ENCODE data around the gene DGKH.
"Not testable (repeated sequence)": the region's sequence is repeated elsewhere in the genome, so short reads cannot be mapped to it uniquely, and the experiment has no call there.

Gene DGKH

DNA sequence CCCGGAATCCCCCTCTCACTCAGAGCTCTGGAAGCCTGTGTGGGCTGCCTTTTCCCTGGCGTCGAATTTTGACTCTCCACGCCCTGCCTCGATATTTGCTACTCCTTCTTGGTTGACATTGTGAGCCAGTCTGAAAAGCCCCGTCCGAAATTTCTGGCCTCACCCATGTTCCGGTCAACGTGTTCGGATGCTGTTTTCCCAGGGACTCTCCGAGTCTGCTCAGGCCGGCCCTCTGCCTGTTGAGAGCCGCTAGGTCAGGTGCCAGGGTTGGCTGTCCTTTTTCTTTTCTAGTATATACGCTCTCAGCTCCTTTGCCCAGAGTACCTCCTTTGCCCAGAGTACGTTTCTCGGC, 6.8 kb upstream of the DGKH start:
- no peak for DNase-seq (ENCODE audit: low read depth)

DNA sequence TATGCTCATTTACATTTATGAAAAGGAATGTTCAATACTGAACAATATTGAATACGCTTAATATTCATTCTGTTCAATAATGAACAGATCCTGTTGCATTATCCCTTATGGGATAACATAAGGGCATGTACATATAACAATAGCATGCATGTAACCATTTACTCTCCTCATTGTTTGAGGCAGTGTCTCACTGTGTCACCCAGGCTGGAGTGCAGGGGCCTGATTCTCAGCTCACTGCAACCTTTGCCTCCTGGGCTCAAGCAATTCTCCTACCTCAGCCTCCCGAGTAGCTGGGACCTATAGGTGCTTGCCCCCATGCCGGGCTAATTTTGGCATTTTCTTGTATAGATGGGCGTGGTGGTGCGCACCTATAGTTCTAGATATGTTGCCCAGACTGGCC, 4.8 kb upstream of the DGKH start:
- no peak for DNase-seq (ENCODE audit: low read depth)

DNA sequence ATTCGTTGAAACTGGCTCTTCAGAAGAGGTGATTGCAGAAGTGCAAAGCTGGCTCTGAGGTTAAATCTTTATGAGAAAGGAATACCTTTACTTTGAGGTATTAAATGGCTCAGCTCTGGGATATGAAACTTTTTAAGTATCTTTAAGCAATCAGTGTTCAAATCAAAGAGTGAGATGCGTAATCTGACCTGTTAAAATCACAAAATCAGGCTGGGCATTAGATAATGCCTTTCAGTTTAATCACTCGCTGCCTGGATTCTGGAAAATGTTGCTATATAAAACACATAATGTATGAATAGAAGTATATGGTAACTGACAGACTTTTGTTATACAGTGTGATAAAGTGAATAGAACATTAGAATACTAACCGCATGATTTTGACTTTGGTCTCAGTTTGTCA, 2.0 kb upstream of the DGKH start:
- DNase-seq (ENCODE audit: low read depth) = no peak

DNA sequence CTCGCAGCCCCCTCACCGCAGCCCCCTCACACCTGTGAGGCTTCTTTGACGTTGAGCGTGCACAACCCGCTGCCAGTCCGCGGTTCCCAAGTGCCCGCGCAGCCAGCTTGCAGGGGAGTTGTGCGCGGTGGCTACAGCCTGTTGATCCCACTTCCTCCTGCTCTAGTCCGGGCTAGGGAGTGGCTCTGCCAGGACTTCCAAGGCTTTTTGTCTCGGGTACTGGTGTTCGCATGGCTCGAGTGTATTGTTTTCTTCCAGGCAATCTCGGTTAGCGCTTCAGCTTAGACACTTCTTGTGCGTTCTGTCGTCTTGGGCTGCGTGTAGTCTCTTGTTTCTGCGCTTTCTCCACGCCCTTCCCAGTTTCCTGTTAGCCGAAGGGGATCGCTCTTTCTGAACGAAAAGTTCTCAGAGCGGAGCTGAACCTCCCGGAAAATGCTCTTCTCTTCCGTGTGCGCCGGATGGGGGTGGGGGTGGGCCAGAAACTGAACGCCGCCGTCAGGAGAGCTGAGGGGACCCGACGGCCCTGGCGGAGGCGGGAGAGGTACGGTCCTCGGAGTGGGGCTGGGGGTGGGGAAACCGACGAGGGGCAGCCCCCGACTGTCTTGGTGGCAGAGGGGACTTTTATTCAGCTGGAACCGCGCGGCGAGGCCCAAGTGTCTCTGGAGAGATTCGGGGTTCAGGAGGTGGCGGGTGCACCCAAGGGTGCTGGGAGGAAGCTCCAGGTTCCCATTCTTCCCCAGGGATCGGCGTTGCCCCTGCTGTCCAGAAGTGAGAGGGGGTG, 697 bp upstream of the DGKH start:
- no peak for DNase-seq (ENCODE audit: low read depth)

DNA sequence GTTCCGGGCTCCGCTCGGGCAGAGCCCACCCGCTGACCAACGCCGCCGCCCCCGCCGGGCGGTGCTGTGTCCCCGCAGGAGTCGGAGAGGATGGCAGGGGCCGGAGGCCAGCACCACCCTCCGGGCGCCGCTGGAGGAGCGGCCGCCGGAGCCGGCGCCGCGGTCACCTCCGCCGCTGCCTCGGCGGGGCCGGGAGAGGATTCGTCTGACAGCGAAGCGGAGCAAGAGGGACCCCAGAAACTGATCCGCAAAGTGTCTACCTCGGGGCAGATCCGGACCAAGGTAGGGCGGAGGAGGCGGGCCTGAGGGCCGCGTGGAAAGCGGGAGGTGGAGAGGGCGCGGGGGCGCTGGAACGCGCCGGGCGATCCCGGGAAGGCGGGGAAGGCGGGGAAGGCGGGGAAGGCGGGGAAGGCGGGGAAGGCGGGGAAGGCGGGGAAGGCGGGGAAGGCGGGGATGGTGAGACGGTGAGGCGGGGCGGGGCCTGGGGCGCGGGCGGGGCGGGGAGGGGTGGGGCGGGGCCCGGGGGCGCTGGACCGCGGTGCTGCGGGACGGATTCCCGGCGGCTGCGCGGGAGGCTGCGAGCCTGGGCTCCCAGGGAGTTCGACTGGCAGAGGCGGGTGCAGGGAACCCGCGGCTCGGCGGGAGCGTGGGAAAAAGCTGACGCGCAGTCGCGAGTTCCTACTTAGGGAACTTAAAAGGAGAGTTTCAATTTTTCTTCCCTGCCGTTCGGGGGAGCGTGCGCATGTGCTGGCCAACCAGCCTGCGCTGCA, 421 bp downstream of the DGKH start:
- peak; percentile 45 for DNase-seq (ENCODE audit: low read depth)

DNA sequence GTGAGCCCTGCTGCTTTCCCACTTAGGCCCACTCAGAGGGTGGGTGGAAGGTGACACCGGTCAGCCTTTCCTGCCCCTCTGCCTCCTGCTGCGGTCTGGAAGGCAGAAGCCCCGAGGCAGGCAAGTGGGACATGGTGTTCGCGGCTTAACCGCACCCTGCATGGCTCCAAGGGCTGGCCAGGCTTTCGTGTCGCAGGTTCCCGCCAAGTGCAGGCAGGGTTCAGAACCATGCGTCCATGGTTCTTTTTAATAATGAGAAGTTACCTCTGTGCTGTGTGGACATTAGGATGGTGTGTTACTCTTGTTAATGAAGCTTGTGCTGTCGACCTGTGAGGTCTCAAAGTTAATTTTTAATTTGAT, 986 bp downstream of the DGKH start:
- no peak for DNase-seq (ENCODE audit: low read depth)

DNA sequence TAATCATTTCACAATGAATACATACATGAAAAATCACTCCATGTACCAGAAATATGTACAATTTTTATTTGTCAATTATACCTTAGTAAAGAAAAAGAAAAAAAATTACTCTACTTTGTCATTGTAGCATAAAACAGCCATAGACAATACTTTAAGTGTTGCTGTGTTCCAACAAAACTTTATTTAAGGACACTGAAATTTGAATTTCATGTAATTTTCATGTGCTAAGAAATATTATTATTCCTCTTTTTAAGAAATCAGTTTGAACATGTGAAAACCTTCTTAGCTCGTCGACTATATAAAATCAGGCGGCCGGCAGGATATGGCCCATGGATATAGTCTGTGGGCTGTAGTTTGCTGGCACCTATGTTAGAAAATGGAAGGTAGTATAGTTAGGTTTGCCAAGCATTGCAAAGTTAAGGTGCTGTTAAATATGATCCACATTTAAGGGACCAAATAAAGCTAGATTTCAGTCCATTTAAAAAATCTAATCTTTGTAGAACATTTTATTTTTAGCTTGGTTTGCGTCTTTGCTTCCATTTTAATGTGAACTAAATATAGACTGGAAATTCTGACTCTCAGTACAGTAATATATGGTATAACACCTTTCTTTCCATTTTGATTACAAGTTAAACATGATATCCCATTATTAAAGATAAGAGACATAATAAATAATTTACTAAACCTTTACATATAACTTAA, 6.5 kb downstream of the DGKH start:
- no peak for DNase-seq (ENCODE audit: low read depth)

DNA sequence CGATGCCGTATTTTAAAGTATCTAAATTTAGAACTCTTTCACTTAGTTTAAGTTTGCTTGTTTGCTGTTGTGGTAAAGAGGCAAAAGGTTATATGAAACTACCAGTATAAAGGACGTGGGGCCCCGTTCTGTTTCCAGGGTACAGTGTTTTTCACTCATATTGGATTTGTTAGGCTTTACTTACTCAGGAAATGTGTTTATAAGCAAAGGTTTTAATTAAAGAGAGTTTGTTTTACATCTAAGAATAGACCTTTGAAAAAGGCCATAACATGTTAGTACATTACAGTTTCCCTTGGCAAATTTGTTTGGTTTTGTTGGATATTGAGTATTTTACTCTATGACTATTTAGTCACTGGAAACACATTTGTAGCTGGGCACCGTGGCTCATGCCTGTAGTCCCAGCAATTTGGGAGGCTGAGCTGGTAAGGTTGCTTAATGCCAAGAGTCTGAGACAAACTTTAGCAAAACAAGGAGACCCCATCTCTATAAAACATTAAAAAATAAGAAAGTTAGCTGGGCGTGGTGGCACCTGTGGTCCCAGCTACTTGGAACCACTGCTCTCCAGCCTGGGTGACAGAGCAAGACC, 7.1 kb downstream of the DGKH start:
- no peak for DNase-seq (ENCODE audit: low read depth)

DNA sequence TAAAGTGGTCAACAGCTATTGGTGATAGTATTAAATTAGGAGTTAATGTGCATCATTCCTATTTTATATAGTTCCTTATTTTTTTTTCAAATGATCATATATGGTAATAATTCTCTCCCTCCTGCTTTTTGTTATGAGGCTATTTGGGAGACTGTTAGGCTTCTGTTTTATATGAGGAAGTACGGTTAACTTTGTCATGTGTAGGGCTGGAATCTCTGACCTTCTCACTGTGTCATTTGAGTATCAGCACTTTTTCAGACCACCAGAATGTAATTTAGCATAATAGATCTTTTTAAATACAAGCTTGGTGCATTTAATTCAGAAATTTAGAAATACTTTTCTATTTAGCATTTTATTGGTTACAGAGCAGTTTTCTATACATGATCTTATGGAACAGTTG, 7.7 kb downstream of the DGKH start:
- no peak for DNase-seq (ENCODE audit: low read depth)

DNA sequence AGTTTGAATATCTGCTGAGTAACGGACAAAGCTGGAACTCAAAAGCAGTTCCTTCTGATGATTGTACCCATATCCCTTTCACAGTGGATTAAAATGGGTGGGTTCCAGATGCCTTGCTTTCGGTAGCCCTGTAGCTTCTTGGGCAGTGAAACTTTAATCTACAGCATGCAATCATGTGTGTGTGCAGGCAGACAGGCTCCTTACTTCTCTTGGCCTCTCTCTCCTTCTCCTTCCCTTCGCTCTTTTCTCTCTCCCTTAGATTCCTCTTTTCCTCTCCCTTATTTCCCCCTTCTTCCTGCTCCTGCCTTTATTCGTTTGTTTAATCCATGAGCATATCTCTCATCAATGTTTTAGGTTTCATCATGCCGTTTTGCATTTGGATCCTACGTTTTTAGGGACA, 8.1 kb downstream of the DGKH start:
- no peak for DNase-seq (ENCODE audit: low read depth)

DNA sequence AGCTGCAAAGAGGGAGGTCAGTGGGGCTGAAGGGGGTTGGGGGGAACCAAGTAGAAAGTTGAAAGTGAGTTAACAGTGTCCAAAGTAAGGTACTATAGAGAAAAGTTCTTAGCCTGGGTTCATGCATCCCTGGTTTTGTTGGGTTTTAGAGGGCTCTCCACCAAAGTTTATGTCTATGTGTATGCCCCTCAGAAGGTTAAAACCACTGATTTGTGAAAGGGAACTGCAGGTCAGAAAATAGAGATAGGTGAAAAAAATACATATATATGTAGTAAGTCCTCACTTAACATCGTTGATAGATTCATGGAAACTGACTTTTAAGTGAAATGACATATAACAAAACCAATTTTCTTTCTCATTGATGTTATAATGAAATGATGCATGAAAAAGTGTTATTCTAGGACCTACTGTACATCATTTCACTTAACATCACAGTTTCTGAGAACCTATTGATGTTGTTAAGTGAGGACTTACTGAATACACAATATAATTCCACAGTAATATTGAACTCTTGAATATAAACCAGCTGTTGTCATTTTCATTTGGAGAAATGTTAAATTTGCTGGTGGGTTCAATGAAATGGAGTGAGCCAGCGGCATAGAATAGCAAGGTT, 9.6 kb downstream of the DGKH start:
- DNase-seq (ENCODE audit: low read depth) = no peak

DNA sequence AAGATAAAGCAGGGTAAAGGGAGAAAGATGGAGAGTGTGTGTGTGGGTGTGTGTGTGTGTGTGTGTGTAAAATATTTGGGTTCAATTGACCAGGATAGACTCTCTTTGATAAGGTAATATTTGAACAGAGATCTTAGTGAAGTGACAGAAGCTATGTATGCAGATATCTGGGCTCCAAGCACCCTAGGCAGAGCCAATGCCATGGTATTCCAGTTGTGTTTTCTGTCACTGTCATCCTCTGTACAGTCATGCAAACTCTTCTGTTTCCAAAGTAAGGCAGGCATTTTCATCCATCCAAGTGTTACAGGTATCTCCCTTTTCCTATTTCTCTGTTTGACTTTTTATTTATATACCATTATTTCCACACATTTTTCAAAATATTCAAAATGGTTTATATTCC, 13.5 kb downstream of the DGKH start:
- no peak for DNase-seq (ENCODE audit: low read depth)

DNA sequence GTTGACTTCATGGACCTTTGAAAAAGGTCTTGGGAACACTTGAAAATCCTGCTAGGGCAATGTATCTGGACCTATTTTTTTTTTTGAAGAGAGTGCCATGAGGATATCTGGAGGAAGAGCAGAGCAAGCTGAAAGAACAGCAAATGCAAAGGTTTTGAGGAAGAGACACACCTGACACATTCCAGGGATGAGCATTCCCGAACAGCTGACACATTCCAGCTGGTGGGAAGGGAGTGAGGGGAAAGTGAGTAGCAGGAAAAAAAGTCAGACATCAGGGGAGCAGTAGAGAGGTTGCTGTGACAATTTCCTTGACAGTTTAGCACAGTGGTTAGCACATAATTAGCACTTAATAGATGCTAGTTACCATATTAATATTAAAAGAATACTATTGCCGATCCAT, 14.7 kb downstream of the DGKH start:
- no peak for DNase-seq (ENCODE audit: low read depth)

DNA sequence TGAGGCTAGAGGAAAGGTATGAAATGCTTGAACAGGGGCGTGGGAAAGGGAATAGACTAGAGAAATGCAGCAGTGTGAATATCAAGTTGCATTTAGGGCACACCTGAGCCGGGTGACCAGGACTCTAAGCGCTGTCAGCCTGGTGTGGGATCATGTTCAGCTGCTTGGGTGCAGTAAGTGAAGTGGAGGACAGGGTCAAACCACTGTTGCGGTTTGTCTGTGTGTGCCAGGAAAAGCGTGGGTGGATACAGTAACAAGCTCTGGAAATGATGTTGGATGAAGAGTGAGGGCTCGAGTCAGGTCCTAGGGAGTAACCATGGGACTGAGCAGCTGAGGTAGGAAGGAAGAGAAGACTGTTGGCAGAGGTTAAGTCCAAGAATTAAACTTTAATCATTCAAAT, 15.8 kb downstream of the DGKH start:
- DNase-seq (ENCODE audit: low read depth) = no peak

DNA sequence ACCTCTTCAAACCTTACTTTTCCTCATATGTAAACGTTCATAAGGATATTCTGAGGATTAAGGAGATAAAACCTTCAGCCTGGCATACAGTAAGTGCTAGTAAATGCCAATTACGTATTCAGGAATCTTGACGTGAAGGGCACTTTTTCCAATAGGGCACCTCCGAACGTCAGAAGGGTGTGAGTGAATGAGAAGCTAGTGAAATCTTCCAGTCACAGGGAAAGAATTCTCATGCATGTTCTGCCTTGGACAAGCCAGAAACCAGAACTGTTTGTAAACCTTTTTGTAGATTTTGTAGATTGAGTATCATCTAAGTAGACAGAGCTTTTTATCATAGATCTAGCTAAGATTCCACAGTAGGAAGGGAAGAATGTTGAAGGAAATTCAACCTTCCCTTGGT, 16.5 kb downstream of the DGKH start:
- no peak for DNase-seq (ENCODE audit: low read depth)

DNA sequence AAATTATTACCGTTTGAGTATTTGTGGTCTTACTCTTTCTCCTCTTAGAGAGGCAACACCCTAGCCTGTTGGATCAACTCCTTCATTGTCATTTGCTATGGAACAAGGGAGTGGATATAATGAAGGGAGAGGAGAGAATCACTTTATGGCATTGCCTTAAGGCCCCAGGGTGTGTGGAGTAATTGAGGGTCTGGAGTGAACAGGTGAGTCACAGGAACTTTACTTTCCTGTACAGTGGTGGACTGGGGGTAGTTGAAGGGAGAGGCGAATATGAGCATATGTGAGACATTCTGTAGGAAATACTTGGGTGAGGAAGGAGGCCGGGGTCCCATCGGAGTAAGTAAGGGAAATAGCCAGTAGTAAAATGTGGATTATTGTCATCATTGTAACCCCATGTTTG, 17.0 kb downstream of the DGKH start:
- DNase-seq (ENCODE audit: low read depth) = no peak

DNA sequence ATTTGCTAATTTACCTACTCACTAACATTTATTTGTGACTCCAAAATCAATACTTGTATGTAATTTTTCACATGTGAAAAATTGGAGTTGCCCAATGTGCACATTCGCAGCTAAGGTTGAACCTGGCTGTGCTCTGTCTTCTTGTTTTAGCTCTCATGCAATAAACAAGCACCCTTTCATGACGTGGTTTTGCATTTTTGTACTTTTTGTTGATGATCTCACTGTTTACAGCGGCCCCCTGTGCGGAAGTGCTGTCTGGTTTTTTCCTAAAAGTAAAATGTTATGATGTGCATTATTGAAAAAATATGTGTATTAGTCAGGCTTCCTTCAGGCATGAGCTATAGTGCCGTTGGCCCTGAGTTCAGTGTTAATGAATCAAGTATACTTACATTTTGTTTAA, 18.1 kb downstream of the DGKH start:
- no peak for DNase-seq (ENCODE audit: low read depth)

DNA sequence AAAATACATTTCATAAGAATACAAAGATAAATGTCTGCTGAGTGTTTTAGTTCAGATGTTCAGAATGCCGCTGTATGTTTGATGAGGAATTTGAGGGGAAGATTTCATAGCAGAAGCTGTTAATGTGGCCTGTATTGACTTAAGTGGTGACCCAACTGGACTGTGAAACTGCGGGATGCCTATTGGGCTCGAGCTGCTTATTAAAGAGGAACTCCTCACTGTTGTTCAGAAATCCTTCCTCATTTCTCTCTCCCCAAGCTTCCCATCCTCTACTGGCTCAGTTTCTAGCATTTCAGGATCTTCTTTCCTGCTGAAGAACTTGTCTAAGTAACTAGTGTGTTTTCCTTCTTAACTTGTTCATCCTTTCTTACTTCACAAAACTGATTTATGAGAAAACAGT, 20.4 kb downstream of the DGKH start:
- no peak for DNase-seq (ENCODE audit: low read depth)

DNA sequence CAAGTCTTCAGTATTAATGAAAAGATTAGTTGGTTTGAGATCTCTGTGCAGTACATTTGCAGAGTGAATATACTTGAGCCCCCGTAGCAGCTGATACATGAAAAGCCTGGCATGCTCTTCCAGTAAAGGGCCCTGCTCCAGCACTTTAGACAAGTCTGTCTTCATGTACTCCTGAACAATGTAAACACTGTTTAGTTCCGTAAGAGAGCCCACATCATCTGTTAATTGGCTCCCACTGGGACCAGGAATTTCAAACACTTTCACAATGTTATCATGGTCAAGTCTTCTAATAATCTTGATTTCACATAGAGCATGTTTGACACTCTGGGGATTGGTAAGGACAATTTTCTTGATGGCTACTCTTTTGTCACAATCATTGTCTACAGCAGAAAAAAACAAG, 22.2 kb downstream of the DGKH start:
- DNase-seq (ENCODE audit: low read depth) = not testable (repeated sequence)

DNA sequence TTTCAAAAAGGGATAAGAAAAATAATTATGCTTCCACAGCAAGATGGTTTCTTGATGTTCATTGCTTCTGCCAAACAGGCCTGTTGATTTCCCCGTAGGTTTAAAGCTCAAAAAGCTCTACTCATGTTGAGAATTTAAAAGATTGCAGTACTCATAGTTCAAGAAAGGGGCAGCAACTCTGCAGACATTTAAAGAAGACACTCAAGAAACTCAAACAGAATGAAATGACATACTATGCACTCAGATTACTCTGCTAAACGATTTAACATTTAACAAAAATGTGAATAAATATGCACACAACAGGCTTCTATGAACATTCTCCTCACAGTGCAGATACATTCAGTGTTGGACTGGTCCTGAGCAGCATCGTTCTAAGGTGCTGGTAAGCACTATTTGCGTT, 22.7 kb downstream of the DGKH start:
- DNase-seq (ENCODE audit: low read depth) = not testable (repeated sequence)

DNA sequence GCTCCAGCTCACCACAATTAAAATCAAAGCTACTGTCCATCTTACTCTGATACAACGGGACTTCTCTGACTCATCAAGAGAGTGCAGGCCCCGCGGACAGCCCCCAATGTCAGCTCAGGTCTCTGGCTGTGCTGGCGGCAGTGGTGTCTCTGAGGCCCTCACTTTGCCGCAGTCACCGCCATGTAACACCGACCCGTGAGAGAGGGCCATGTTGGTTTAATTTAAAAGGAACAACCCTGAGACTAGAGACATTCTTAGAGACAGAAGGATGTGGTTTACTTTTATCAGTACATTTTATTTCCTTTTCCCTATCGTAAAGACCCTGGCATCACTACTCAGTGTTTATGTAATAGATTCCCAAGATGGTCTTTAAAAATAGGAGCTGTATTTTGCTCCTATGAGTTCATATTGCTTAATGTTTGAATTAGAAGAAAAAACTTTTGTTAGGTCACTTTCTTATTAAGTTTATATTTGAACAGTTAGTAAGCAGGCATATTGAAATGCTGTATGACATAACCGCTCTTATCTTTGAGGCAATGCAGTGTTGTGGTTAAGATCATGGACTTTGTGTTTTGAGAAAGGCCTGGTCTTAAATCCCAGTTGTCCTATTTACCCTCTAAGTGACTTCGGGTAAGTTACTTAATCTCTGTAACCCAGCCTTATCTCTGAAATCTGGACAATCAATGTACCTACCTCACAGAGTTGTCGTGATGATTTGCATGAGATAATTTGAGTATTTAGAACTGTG, 23.4 kb downstream of the DGKH start:
- DNase-seq (ENCODE audit: low read depth) = no peak

DNA sequence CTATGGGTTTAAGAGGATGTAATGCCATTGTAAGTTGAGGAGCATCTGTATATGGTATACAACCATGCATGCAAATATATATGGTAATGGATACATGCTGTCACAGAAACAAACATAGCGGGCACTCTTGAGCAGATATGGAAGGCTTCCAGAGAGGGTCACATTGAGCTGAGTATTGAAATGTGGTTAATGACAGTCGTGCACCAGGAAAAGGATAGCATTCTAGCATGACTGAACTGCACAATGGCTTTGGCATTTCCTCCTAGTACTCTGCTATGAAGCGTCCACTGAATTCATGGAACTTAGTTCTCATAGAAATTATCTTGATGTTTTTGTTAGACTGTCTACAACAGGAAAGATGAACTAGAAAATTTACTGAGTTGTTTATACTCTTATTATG, 25.2 kb downstream of the DGKH start:
- no peak for DNase-seq (ENCODE audit: low read depth)
